ENCODE data around the gene PRR16. TPM values are rescaled to one million over a fixed set of nuclear protein-coding genes. Genes with fewer than 3 reads are reported as not detected.

Gene PRR16
- total and polyA plus RNA-seq, 2 experiments from 2014 or later: 1.0 to 1.7 TPM

DNA sequence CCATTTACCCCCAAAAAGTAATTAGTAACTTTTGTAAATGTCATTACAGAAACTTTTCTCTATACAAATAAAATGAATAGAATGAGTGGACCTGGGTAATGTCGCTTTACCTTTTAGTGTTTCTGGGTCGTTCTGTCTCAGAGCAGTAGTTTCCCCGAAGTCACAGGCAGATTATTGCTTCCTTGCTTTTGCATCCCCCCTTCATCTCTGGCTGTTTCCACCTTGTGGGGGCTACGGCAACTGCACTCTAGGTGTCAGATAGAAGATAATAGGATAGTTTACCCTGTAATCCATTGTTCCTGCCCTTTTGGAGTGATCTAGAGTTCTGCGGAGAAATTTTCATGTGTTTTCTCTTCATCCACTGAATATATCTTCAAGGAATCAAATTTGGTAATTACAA is 68.7 kb downstream of the PRR16 start:
- H3K4me1 Mint-ChIP-seq: peaks cover 6% of the 10 kb centered on the region; the same call in 2 of the 3 replicates
- no peaks in the 10 kb centered on the region; the same call in 1 of the 2 replicates for H3K36me3 ChIP-seq (ENCODE audit: insufficient read depth)
- no peaks in the 10 kb centered on the region for H3K79me2 ChIP-seq (replicated peaks; ENCODE audit: insufficient read depth)
- TF ChIP-seq, protein P1, sequence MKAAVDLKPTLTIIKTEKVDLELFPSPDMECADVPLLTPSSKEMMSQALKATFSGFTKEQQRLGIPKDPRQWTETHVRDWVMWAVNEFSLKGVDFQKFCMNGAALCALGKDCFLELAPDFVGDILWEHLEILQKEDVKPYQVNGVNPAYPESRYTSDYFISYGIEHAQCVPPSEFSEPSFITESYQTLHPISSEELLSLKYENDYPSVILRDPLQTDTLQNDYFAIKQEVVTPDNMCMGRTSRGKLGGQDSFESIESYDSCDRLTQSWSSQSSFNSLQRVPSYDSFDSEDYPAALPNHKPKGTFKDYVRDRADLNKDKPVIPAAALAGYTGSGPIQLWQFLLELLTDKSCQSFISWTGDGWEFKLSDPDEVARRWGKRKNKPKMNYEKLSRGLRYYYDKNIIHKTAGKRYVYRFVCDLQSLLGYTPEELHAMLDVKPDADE (IDR thresholded peaks at IDR 0.05): no peak
- TF ChIP-seq, protein P2, sequence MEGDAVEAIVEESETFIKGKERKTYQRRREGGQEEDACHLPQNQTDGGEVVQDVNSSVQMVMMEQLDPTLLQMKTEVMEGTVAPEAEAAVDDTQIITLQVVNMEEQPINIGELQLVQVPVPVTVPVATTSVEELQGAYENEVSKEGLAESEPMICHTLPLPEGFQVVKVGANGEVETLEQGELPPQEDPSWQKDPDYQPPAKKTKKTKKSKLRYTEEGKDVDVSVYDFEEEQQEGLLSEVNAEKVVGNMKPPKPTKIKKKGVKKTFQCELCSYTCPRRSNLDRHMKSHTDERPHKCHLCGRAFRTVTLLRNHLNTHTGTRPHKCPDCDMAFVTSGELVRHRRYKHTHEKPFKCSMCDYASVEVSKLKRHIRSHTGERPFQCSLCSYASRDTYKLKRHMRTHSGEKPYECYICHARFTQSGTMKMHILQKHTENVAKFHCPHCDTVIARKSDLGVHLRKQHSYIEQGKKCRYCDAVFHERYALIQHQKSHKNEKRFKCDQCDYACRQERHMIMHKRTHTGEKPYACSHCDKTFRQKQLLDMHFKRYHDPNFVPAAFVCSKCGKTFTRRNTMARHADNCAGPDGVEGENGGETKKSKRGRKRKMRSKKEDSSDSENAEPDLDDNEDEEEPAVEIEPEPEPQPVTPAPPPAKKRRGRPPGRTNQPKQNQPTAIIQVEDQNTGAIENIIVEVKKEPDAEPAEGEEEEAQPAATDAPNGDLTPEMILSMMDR (conservative IDR thresholded peaks at IDR 0.05; ENCODE audit: low read depth in 2 of 2): peak; percentile 65 to 72
- TF ChIP-seq CREB1 (CRISPR knock-in tag; IDR thresholded peaks at IDR 0.05; ENCODE audit: low read depth): no peak
- H3K27me3 Mint-ChIP-seq (ENCODE audit: insufficient read depth, low read depth, poor library complexity): no peaks in the 10 kb centered on the region
- H3K4me3 Mint-ChIP-seq: no peak overlapping the region
- H4K20me1 ChIP-seq (replicated peaks; ENCODE audit: insufficient read depth): no peaks in the 10 kb centered on the region
- H3K4me1 ChIP-seq (ENCODE audit: insufficient read depth): no peaks in the 10 kb centered on the region; the same call in 1 of the 2 replicates
- H3K9me3 Mint-ChIP-seq: no peaks in the 10 kb centered on the region
- ATAC-seq (peak; percentile 97), DNase-seq (ENCODE audit: low spot score) (peak; percentile 85)
- H3K27me3 ChIP-seq (ENCODE audit: insufficient read depth): no peaks in the 10 kb centered on the region
- no peak overlapping the region for H2AFZ ChIP-seq
- no peaks in the 10 kb centered on the region for H3F3A ChIP-seq (replicated peaks; ENCODE audit: low read depth)
- no peak overlapping the region; the same call in 1 of the 2 replicates for H3K27ac Mint-ChIP-seq
- no peak overlapping the region for H3K4me3 ChIP-seq
- no peaks in the 10 kb centered on the region for H3K36me3 Mint-ChIP-seq (ENCODE audit: low read depth)
- H3K27ac ChIP-seq (ENCODE audit: low read depth): no peak overlapping the region
- no peaks in the 10 kb centered on the region for H3K9me2 ChIP-seq (ENCODE audit: insufficient read depth)
- H3K4me2 ChIP-seq: no peak overlapping the region

DNA sequence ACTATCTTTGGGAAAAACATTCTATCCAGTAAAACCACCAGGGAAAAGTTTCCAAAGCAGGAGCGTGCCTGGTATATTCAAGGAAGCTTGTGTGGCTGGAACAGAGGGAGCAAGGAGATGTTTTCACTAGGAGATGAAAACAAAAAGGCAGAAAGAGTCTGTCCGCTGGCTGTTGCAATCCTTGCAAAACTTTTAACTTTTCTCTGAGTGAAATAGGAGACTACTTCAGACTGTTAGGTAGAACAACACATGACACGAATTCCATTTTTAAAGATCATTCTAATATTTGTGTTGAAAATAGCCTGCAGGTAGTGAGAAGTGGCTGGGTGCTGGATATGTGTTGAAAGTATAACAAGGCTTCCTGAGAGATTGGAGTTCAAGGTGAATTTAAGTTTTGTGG is 69.5 kb downstream of the PRR16 start:
- H3K27ac ChIP-seq (ENCODE audit: low read depth): no peak overlapping the region
- no peaks in the 10 kb centered on the region for H3K9me2 ChIP-seq (ENCODE audit: insufficient read depth)
- H3K36me3 ChIP-seq (ENCODE audit: insufficient read depth): no peaks in the 10 kb centered on the region; the same call in 1 of the 2 replicates
- H3K4me2 ChIP-seq: no peak overlapping the region
- ATAC-seq (no peak; the same call in 1 of the 3 replicates), DNase-seq (ENCODE audit: low spot score) (no peak)
- H2AFZ ChIP-seq: peak overlapping the region; percentile 9; the same call in 1 of the 2 replicates
- H3K27me3 Mint-ChIP-seq (ENCODE audit: insufficient read depth, low read depth, poor library complexity): no peaks in the 10 kb centered on the region
- no peak overlapping the region for H3K4me3 ChIP-seq
- peaks cover under 1% of the 10 kb centered on the region; the same call in 1 of the 2 replicates for H3K4me1 ChIP-seq (ENCODE audit: insufficient read depth)
- H3K4me3 Mint-ChIP-seq: no peak overlapping the region
- H3K9me3 Mint-ChIP-seq: no peaks in the 10 kb centered on the region
- H3K4me1 Mint-ChIP-seq: peaks cover 6% of the 10 kb centered on the region; the same call in 2 of the 3 replicates
- H3K27ac Mint-ChIP-seq: no peak overlapping the region
- H3F3A ChIP-seq (replicated peaks; ENCODE audit: low read depth): no peaks in the 10 kb centered on the region
- no peaks in the 10 kb centered on the region for H4K20me1 ChIP-seq (replicated peaks; ENCODE audit: insufficient read depth)
- H3K79me2 ChIP-seq (replicated peaks; ENCODE audit: insufficient read depth): no peaks in the 10 kb centered on the region
- H3K36me3 Mint-ChIP-seq (ENCODE audit: low read depth): no peaks in the 10 kb centered on the region
- H3K27me3 ChIP-seq (ENCODE audit: insufficient read depth): no peaks in the 10 kb centered on the region
- no peak for TF ChIP-seq EZH2 (IDR thresholded peaks at IDR 0.05; ENCODE audit: low read depth, unreplicated experiment)
- TF ChIP-seq, protein P1 (IDR thresholded peaks at IDR 0.05): no peak
- TF ChIP-seq, protein P2 (conservative IDR thresholded peaks at IDR 0.05; ENCODE audit: low read depth in 2 of 2): no peak
- TF ChIP-seq ZNF114 (CRISPR knock-in tag; IDR thresholded peaks at IDR 0.05): no peak
- no peak for TF ChIP-seq ZNF331 (CRISPR knock-in tag; IDR thresholded peaks at IDR 0.05; ENCODE audit: low read depth)
- no peak for TF ChIP-seq STAT1 (IDR thresholded peaks at IDR 0.05; ENCODE audit: unreplicated experiment)
- TF ChIP-seq EZH2phosphoT487 (IDR thresholded peaks at IDR 0.05; ENCODE audit: unreplicated experiment): no peak
- TF ChIP-seq CREB1 (CRISPR knock-in tag; IDR thresholded peaks at IDR 0.05; ENCODE audit: low read depth): no peak

All from GM23338 (cell line).